Upper lobe of left lung (tissue), 4 donors: ENCODE measurements around the gene PCYT2.

Source experiments
- CTCF ChIP-seq, 6 experiments: fragments of 450-650 bp in 4 of 6; fragments of 200-600 bp in 2 of 6; sonication (generic) in 2 of 6; IDR thresholded peaks; one replicate each; pipeline ENCODE4 v1.5.1; 2016 to 2019; ENCODE audit warnings: antibody characterized with exemption in 6 of 6
- EP300 ChIP-seq, 4 donors: sonication (generic); formaldehyde crosslinking; IDR thresholded peaks; one replicate each; pipeline ENCODE4 v1.5.1; 2017; ENCODE audit warnings: antibody characterized with exemption in 4 of 4, control low read depth in 2 of 4
- POLR2AphosphoS5 ChIP-seq, 2 donors: sonication (generic); formaldehyde crosslinking; IDR thresholded peaks; one replicate each; pipeline ENCODE4 v1.5.1; 2017; ENCODE audit warnings: antibody characterized with exemption in 2 of 2

DNA sequence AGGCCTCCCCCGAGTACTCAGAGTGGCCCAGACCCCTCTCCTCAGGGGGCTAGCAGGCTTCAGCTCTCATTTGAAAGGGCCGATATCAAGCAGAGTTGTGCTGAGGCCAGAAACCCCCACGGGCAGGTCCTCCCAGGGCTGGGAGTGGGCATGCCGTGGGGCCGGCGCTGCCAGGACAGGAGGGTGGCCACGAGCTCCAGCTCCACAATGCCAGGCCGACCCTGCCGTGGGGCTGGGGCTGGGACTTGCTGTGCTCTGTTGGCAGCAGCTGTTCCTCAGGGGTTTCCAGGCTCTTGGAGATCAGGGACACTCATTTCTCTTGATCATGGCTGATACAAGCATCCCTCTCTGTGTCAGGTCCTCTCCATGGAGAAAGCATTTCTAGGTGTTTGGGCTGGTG, 12.3 kb downstream of the PCYT2 start:
- TF ChIP-seq POLR2AphosphoS5 (IDR thresholded peaks at IDR 0.05): no peak
- TF ChIP-seq CTCF (IDR thresholded peaks at IDR 0.05): no peak
- TF ChIP-seq EP300 (IDR thresholded peaks at IDR 0.05): no peak
